Peyer's patch (tissue), 4 donors: ENCODE results near the gene ZBTB46. TPM values are rescaled to one million over a fixed set of nuclear protein-coding genes. Genes with fewer than 3 reads are reported as not detected.

Experiments
- DNase-seq, 3 donors: peaks; one replicate each; pipeline ENCODE4 v3.0.0-alpha.2; 2017 to 2019
- H3K27ac ChIP-seq, 4 donors: fragments of 200-600 bp; sonication (generic); one replicate each; pipeline ENCODE4 v1.5.1; 2016 to 2019
- H3K27me3 ChIP-seq, 2 donors: fragments of 200-600 bp; sonication (generic); one replicate each; pipeline ENCODE4 v1.5.1; 2019
- H3K36me3 ChIP-seq, 3 donors: fragments of 200-600 bp; sonication (generic); one replicate each; pipeline ENCODE4 v1.5.1; 2016 to 2019
- H3K4me1 ChIP-seq, 4 donors: fragments of 200-600 bp; sonication (generic); one replicate each; pipeline ENCODE4 v1.5.1; 2016 to 2019
- H3K4me3 ChIP-seq, 4 donors: fragments of 200-600 bp; sonication (generic); 1 replicate in 3 of 4; 2 replicates in 1 of 4; pipeline ENCODE4 v1.5.1; 2016 to 2019; ENCODE audit warnings: mild to moderate bottlenecking in 1 of 4
- H3K9me3 ChIP-seq, 4 donors: fragments of 200-600 bp; sonication (generic); one replicate each; pipeline ENCODE4 v1.5.1; 2016 to 2019; ENCODE audit warnings: mild to moderate bottlenecking in 1 of 4
- POLR2A ChIP-seq, 2 donors: fragments of 450-650 bp; IDR thresholded peaks; one replicate each; pipeline ENCODE4 v1.5.1; 2017; ENCODE audit warnings: antibody characterized with exemption in 2 of 2, mild to moderate bottlenecking in 2 of 2, moderate library complexity in 2 of 2
- total RNA-seq, 4 donors: library from RNA; depleted of rRNA; stranded (reverse); fragments of >200 nt; gene quantifications; one replicate each; pipeline ENCODE4 v1.1.0, GENCODE V29; 2016
- TF ChIP-seq, protein P1 (sequence below), 6 experiments: fragments of 450-650 bp in 4 of 6; fragments of 200-600 bp in 2 of 6; sonication (generic) in 1 of 6; IDR thresholded peaks; one replicate each; pipeline ENCODE4 v1.5.1; 2017 to 2019; ENCODE audit warnings: antibody characterized with exemption in 6 of 6, mild to moderate bottlenecking in 3 of 6, moderate library complexity in 1 of 6

ZBTB46 gene
- total RNA-seq, 4 donors from 2014 or later: 1.9 to 33.0 (median 4.4) TPM

- Histone ChIP-seq H3K27me3 (no peaks in the 10 kb centered on the region), H3K4me3 (no peak overlapping the region), H3K36me3 (peaks cover 0 to 14% (median 0%) of the 10 kb centered on the region in 3 donors), H3K9me3 (no peaks in the 10 kb centered on the region), H3K4me1 (peaks cover 0 to 42% (median 21%) of the 10 kb centered on the region in 4 donors), H3K27ac (no peak overlapping the region)
- no peak for TF ChIP-seq POLR2A (IDR thresholded peaks at IDR 0.05)
- TF ChIP-seq, protein P1, sequence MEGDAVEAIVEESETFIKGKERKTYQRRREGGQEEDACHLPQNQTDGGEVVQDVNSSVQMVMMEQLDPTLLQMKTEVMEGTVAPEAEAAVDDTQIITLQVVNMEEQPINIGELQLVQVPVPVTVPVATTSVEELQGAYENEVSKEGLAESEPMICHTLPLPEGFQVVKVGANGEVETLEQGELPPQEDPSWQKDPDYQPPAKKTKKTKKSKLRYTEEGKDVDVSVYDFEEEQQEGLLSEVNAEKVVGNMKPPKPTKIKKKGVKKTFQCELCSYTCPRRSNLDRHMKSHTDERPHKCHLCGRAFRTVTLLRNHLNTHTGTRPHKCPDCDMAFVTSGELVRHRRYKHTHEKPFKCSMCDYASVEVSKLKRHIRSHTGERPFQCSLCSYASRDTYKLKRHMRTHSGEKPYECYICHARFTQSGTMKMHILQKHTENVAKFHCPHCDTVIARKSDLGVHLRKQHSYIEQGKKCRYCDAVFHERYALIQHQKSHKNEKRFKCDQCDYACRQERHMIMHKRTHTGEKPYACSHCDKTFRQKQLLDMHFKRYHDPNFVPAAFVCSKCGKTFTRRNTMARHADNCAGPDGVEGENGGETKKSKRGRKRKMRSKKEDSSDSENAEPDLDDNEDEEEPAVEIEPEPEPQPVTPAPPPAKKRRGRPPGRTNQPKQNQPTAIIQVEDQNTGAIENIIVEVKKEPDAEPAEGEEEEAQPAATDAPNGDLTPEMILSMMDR (IDR thresholded peaks at IDR 0.05): no peak
- no peak for DNase-seq
Measured at GRCh38 chr20:63860325-63861051, 29.4 kb upstream of the ZBTB46 start.

DNA sequence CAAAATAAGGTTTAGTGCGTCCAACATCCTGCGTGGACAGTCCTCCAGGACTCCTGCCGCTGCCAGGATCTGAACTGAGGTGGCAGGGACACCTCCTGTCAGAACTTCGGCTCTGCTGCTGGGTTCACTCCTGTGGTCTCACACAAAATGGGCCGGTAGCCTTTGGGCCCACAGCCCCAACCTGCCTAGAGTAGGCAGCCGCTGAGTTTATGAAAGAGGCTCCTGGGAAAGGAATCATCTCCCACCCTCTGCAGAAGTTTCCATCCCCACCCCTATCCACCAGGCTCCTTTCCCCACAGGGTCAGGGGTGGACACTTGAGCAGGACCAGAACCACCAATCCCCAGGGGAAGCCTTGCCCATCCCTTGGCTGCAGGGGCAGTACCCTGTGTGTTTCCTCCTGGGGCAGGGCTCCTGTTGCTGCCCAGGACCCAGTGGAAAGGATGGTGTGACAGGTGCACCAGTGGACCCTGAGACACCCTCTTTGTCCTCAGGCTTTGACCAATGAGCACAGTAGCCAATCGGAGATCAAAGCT, 28.2 kb upstream of the ZBTB46 start:
- Histone ChIP-seq H3K36me3 (peaks cover 0 to 14% (median 0%) of the 10 kb centered on the region in 3 donors), H3K27me3 (peaks cover 0 to 8% of the 10 kb centered on the region in 2 donors), H3K4me1 (peaks cover 0 to 54% (median 24%) of the 10 kb centered on the region in 4 donors), H3K4me3 (no peak overlapping the region), H3K9me3 (no peaks in the 10 kb centered on the region), H3K27ac (peak overlapping the region; percentile 22 to 65 (median 44))
- TF ChIP-seq POLR2A (IDR thresholded peaks at IDR 0.05): no peak
- TF ChIP-seq, protein P1 (IDR thresholded peaks at IDR 0.05): no peak
- no peak for DNase-seq

DNA sequence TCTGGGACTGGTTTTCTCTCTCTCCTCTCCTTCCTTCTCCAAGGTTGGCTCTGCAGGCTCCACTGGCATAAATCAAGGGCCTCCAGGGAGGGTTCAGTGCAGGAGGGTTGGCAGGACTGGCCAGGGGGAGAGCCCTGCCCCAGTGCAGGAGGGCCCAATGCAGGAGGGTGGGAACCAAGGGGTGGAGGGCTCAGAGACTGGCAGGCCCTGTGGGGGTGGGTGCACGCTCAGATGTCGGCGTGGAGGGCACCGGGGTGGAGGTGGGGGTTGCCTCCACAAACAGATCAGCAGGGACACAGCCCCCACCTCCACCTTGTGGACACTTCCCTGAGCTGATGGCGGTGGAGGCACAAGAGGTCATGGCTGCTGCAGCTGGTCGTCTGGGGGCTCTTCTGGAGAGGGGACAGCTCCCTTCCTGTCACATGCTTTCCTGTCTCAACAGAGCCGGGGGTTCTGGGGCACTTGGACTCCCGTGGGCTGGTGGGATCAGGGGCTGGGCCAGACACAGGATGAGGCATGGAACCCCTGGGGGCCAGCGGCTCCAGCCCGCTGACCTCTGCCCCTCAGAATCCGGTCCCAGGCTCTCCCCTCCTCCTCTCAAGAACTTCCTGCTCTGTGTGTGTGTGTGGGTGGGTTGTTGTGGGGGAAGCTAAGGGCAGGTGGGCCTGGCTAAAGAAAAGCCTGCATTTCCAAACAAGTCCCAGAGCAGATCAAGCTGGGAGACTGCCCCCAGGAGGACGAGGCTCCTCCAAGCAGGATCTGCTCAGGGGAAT, 27.5 kb upstream of the ZBTB46 start:
- TF ChIP-seq, protein P1 (IDR thresholded peaks at IDR 0.05): peak in 1 of 6 experiments; percentile 12
- no peak for TF ChIP-seq POLR2A (IDR thresholded peaks at IDR 0.05)
- H3K27me3 ChIP-seq: peaks cover 0 to 12% of the 10 kb centered on the region in 2 donors
- peak overlapping the region; percentile 22 to 65 (median 44) for H3K27ac ChIP-seq
- peak in 1 of 3 donors; percentile 52 for DNase-seq
- H3K4me3 ChIP-seq: no peak overlapping the region
- H3K36me3 ChIP-seq: peaks cover 0 to 14% (median 0%) of the 10 kb centered on the region in 3 donors
- no peaks in the 10 kb centered on the region for H3K9me3 ChIP-seq
- H3K4me1 ChIP-seq: peaks cover 0 to 56% (median 24%) of the 10 kb centered on the region in 4 donors

- Histone ChIP-seq H3K4me1 (peaks cover 0 to 49% (median 20%) of the 10 kb centered on the region in 4 donors), H3K36me3 (peaks cover 0 to 14% (median 0%) of the 10 kb centered on the region in 3 donors), H3K27ac (peak overlapping the region in 3 of 4 donors; percentile 32 to 65 (median 57)), H3K9me3 (no peaks in the 10 kb centered on the region), H3K27me3 (peaks cover 0 to 12% of the 10 kb centered on the region in 2 donors), H3K4me3 (no peak overlapping the region)
- peak in 1 of 3 donors; percentile 48 for DNase-seq
- TF ChIP-seq POLR2A (IDR thresholded peaks at IDR 0.05): no peak
- TF ChIP-seq, protein P1 (IDR thresholded peaks at IDR 0.05): no peak
Measured at GRCh38 chr20:63857764-63858392, 26.8 kb upstream of the ZBTB46 start.

- Histone ChIP-seq H3K27me3 (peaks cover 0 to 12% of the 10 kb centered on the region in 2 donors), H3K27ac (no peak overlapping the region), H3K4me3 (no peak overlapping the region), H3K36me3 (no peaks in the 10 kb centered on the region), H3K9me3 (no peaks in the 10 kb centered on the region), H3K4me1 (peaks cover 0 to 43% (median 20%) of the 10 kb centered on the region in 4 donors)
- peak in 1 of 3 donors; percentile 42 for DNase-seq
- TF ChIP-seq POLR2A (IDR thresholded peaks at IDR 0.05): no peak
- TF ChIP-seq, protein P1 (IDR thresholded peaks at IDR 0.05): no peak
Measured at GRCh38 chr20:63856098-63856511, 25.0 kb upstream of the ZBTB46 start.
